GM21529 (cell line): Measurements from ENCODE around the gene RAB6C.
"Not testable (repeated sequence)": the region's sequence is repeated elsewhere in the genome, so short reads cannot be mapped to it uniquely, and the experiment has no call there.

Source experiments
- ATAC-seq: cut with Tn5 transposase; IDR thresholded peaks from one replicate; pipeline ENCODE4 v1.9.1; 2021; ENCODE audit not compliant: unreplicated experiment

Gene RAB6C

GRCh38 chr2:129979629-129980155 lies at the start of gene RAB6C:
TSS of gene RAB6C (plus strand) at chr2:129979666. CDS start at chr2:129980116, 450 bp downstream.
- ATAC-seq = not testable (repeated sequence)

- no peak for ATAC-seq
Measured at GRCh38 chr2:129930451-129930850, 49.0 kb upstream of the RAB6C start.

GRCh38 chr2:129933387-129933786 lies 46.1 kb upstream of the RAB6C start:
- not testable (repeated sequence) for ATAC-seq

GRCh38 chr2:129934044-129934822 lies 45.2 kb upstream of the RAB6C start:
- no peak for ATAC-seq

GRCh38 chr2:129935118-129935517 lies 44.3 kb upstream of the RAB6C start:
- no peak for ATAC-seq

GRCh38 chr2:129936334-129936934 lies 43.0 kb upstream of the RAB6C start:
- ATAC-seq = no peak

- ATAC-seq = not testable (repeated sequence)
Measured at GRCh38 chr2:129938850-129939471, 40.5 kb upstream of the RAB6C start.

GRCh38 chr2:129943456-129943855 lies 36.0 kb upstream of the RAB6C start:
- ATAC-seq = not testable (repeated sequence)

- no peak for ATAC-seq
Measured at GRCh38 chr2:129945557-129945956, 33.9 kb upstream of the RAB6C start.

- ATAC-seq = not testable (repeated sequence)
Measured at GRCh38 chr2:129947712-129948111, 31.8 kb upstream of the RAB6C start.

GRCh38 chr2:129956171-129956570 lies 23.3 kb upstream of the RAB6C start:
- not testable (repeated sequence) for ATAC-seq

- no peak for ATAC-seq
Measured at GRCh38 chr2:129957891-129958290, 21.6 kb upstream of the RAB6C start.

GRCh38 chr2:129958736-129959135 lies 20.7 kb upstream of the RAB6C start:
- ATAC-seq = not testable (repeated sequence)

GRCh38 chr2:129968605-129969004 lies 10.9 kb upstream of the RAB6C start:
- ATAC-seq = not testable (repeated sequence)

- no peak for ATAC-seq
Measured at GRCh38 chr2:129975016-129975774, 4.3 kb upstream of the RAB6C start.

GRCh38 chr2:129976969-129977368 lies 2.5 kb upstream of the RAB6C start:
- not testable (repeated sequence) for ATAC-seq

GRCh38 chr2:129977986-129978385 lies 1.5 kb upstream of the RAB6C start:
- no peak for ATAC-seq

- not testable (repeated sequence) for ATAC-seq
Measured at GRCh38 chr2:129980246-129980645, 780 bp downstream of the RAB6C start.

- not testable (repeated sequence) for ATAC-seq
Measured at GRCh38 chr2:129981689-129982088, 2.2 kb downstream of the RAB6C start.

- no peak for ATAC-seq
Measured at GRCh38 chr2:129984426-129984825, 5.0 kb downstream of the RAB6C start.
